Hepatocyte (in vitro differentiated cells): ENCODE data around the gene MAD2L2. TPM values are rescaled to one million over a fixed set of nuclear protein-coding genes. Genes with fewer than 3 reads are reported as not detected.

ENCODE experiments used
- DNase-seq: peaks from one replicate; pipeline ENCODE4 v3.0.0-alpha.2; 2016; ENCODE audit warnings: low spot score
- H2AFZ ChIP-seq: fragments of 200-600 bp; sonication (generic); 2 replicates; pipeline ENCODE4 v1.6.0; 2016; ENCODE audit warnings: antibody characterized with exemption, mild to moderate bottlenecking
- H3K27ac ChIP-seq: fragments of 200-600 bp; sonication (generic); 2 replicates; pipeline ENCODE4 v1.5.1; 2016; ENCODE audit warnings: mild to moderate bottlenecking
- H3K27me3 ChIP-seq: fragments of 200-600 bp; sonication (generic); 2 replicates; pipeline ENCODE4 v1.6.1; 2016
- H3K36me3 ChIP-seq: fragments of 200-600 bp; sonication (generic); replicated peaks from 2 replicates; pipeline ENCODE4 v1.5.1; 2016; ENCODE audit warnings: low read depth; ENCODE audit not compliant: insufficient read depth
- H3K4me1 ChIP-seq: fragments of 200-600 bp; sonication (generic); 2 replicates; pipeline ENCODE4 v1.5.1; 2016; ENCODE audit warnings: mild to moderate bottlenecking, moderate library complexity; ENCODE audit not compliant: insufficient read depth
- H3K4me2 ChIP-seq: fragments of 200-600 bp; sonication (generic); 2 replicates; pipeline ENCODE4 v1.6.0; 2016
- H3K4me3 ChIP-seq: fragments of 200-600 bp; sonication (generic); 2 replicates; pipeline ENCODE4 v1.5.1; 2016; ENCODE audit warnings: mild to moderate bottlenecking
- H3K79me2 ChIP-seq: fragments of 200-600 bp; sonication (generic); 2 replicates; pipeline ENCODE4 v1.6.0; 2017; ENCODE audit warnings: mild to moderate bottlenecking
- H3K9me2 ChIP-seq: fragments of 200-600 bp; sonication (generic); replicated peaks from 2 replicates; pipeline ENCODE4 v1.6.0; 2017; ENCODE audit warnings: mild to moderate bottlenecking; ENCODE audit not compliant: insufficient read depth
- H3K9me3 ChIP-seq: fragments of 200-600 bp; sonication (generic); 2 replicates; pipeline ENCODE4 v1.5.1; 2016; ENCODE audit warnings: low read depth, mild to moderate bottlenecking
- H4K20me1 ChIP-seq: fragments of 200-600 bp; sonication (generic); 2 replicates; pipeline ENCODE4 v1.6.0; 2016; ENCODE audit warnings: mild to moderate bottlenecking; ENCODE audit not compliant: insufficient read depth, poor library complexity, severe bottlenecking
- CTCF ChIP-seq: fragments of 200-600 bp; sonication (generic); IDR thresholded peaks from 2 replicates; pipeline ENCODE4 v1.5.1; 2016; ENCODE audit warnings: antibody characterized with exemption, mild to moderate bottlenecking; ENCODE audit not compliant: poor library complexity
- EZH2 ChIP-seq: fragments of 200-600 bp; sonication (generic); IDR thresholded peaks from 2 replicates; pipeline ENCODE4 v1.6.1; 2016; ENCODE audit warnings: antibody characterized with exemption, mild to moderate bottlenecking, borderline replicate concordance
- EZH2phosphoT487 ChIP-seq: fragments of 200-600 bp; sonication (generic); IDR thresholded peaks from one replicate; pipeline ENCODE4 v1.6.1; 2018; ENCODE audit warnings: antibody characterized with exemption, mild to moderate bottlenecking, low read depth, moderate library complexity; ENCODE audit not compliant: unreplicated experiment, severe bottlenecking
- WGBS: methylation state at CpG from one replicate; pipeline ENCODE4 v1.1.6; 2016; ENCODE audit warnings: low lambda C conversion rate; ENCODE audit errors: missing lambda C conversion rate; 5-methylcytosine and 5-hydroxymethylcytosine counted together
- polyA plus RNA-seq: library from polyadenylated mRNA; unstranded; fragments of >200 nt; fragmentation: Nextera tagmentation; extraction: Ambion mirVana; gene quantifications from 2 replicates; pipeline ENCODE4 v1.2.1, GENCODE V29; 2016
- total RNA-seq: library from RNA; depleted of rRNA; stranded (reverse); fragments of >200 nt; gene quantifications from 2 replicates; pipeline ENCODE4 v1.2.3, GENCODE V29; 2014

MAD2L2 gene
- total and polyA plus RNA-seq, 2 experiments from 2014 or later: 40.6 to 63.2 TPM

- Histone ChIP-seq H3K27me3 (no peaks in the 10 kb centered on the region), H3K4me3 (no peak overlapping the region), H3K4me2 (no peak overlapping the region), H3K4me1 (peaks cover 6% of the 10 kb centered on the region), H3K9me2 (no peaks in the 10 kb centered on the region), H3K27ac (peak overlapping the region; percentile 86), H3K9me3 (no peaks in the 10 kb centered on the region), H3K79me2 (no peaks in the 10 kb centered on the region), H2AFZ (no peak overlapping the region), H4K20me1 (no peaks in the 10 kb centered on the region), H3K36me3 (no peaks in the 10 kb centered on the region)
- WGBS: 79% methylated on average over 14 of the region's 14 CpGs
- DNase-seq: peak; percentile 74
- TF ChIP-seq EZH2 (no peak), CTCF (no peak), EZH2phosphoT487 (no peak)
Measured at GRCh38 chr1:11671544-11672286, 9.2 kb downstream of the MAD2L2 start.

GRCh38 chr1:11671205-11671543 is 9.8 kb downstream of the MAD2L2 start:
- no peak for DNase-seq
- Histone ChIP-seq H3K79me2 (no peaks in the 10 kb centered on the region), H3K27me3 (no peaks in the 10 kb centered on the region), H3K27ac (peak overlapping the region; percentile 86), H4K20me1 (no peaks in the 10 kb centered on the region), H3K4me2 (peak overlapping the region; percentile 46), H3K9me2 (no peaks in the 10 kb centered on the region), H3K9me3 (no peaks in the 10 kb centered on the region), H3K4me1 (peaks cover 6% of the 10 kb centered on the region), H3K4me3 (no peak overlapping the region), H2AFZ (no peak overlapping the region), H3K36me3 (no peaks in the 10 kb centered on the region)
- WGBS: 61% methylated on average over 6 of the region's 6 CpGs
- TF ChIP-seq EZH2: no peak

- Histone ChIP-seq H3K9me3 (no peaks in the 10 kb centered on the region), H3K79me2 (no peaks in the 10 kb centered on the region), H3K4me2 (no peak overlapping the region), H3K9me2 (no peaks in the 10 kb centered on the region), H3K27ac (peak overlapping the region; percentile 86), H3K27me3 (no peaks in the 10 kb centered on the region), H2AFZ (no peak overlapping the region), H4K20me1 (no peaks in the 10 kb centered on the region), H3K4me3 (no peak overlapping the region), H3K36me3 (no peaks in the 10 kb centered on the region), H3K4me1 (peaks cover 6% of the 10 kb centered on the region)
- no peak for DNase-seq
- WGBS: 79% methylated on average over 6 of the region's 6 CpGs
- TF ChIP-seq EZH2: no peak
- no peak for TF ChIP-seq EZH2phosphoT487
- TF ChIP-seq CTCF: no peak
Measured at GRCh38 chr1:11670747-11671146, 10.2 kb downstream of the MAD2L2 start.

DNA sequence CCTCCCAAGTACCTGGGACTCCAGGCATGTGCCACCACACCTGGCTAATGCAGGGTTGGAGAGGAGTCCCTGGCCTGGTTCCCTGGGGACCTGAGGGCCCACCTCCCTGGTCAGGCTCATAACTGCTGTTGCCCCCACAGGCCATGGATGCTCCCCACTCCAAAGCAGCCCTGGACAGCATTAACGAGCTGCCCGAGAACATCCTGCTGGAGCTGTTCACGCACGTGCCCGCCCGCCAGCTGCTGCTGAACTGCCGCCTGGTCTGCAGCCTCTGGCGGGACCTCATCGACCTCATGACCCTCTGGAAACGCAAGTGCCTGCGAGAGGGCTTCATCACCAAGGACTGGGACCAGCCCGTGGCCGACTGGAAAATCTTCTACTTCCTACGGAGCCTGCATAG is 12.4 kb downstream of the MAD2L2 start:
- no peak overlapping the region for H3K4me3 ChIP-seq
- H3K36me3 ChIP-seq: no peaks in the 10 kb centered on the region
- H3K4me1 ChIP-seq: peaks cover 6% of the 10 kb centered on the region
- no peaks in the 10 kb centered on the region for H4K20me1 ChIP-seq
- H3K27ac ChIP-seq: no peak overlapping the region
- no peaks in the 10 kb centered on the region for H3K9me2 ChIP-seq
- H2AFZ ChIP-seq: no peak overlapping the region
- no peaks in the 10 kb centered on the region for H3K9me3 ChIP-seq
- no peak for TF ChIP-seq EZH2
- TF ChIP-seq CTCF: no peak
- no peak for TF ChIP-seq EZH2phosphoT487
- no peak overlapping the region for H3K4me2 ChIP-seq
- no peaks in the 10 kb centered on the region for H3K27me3 ChIP-seq
- H3K79me2 ChIP-seq: no peaks in the 10 kb centered on the region
- no peak for DNase-seq
- whole genome bisulfite sequencing: 76% methylated on average over 14 of the region's 14 CpGs
